ENCODE data around the gene ST6GALNAC2. TPM values are rescaled to one million over a fixed set of nuclear protein-coding genes. Genes with fewer than 3 reads are reported as not detected.

Gene ST6GALNAC2
- total RNA-seq, 1 donor from 2014 or later: 1.5 TPM

DNA sequence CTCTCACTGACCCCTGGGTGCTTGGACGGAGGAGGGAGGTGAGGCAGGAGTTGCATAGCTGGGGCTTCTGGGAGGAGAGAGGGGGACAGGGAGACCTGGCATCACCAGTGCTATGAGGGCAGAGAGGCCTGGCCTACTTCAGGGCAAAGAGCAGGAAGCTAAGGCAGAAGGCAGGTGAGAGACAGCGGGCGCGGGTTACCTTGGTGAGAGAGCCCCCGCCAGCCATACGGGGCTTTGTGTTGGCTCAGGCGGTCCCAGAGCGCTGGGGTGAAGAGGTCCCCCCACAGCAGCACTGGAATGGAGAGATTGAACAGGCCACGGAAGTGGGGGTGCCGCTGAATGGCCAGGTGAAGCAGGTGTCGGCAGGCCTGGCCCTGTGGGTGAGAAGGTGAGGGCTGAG, 11.5 kb downstream of the ST6GALNAC2 start:
- H3K27ac Mint-ChIP-seq (ENCODE audit: unreplicated experiment): no peak overlapping the region
- H3K9me3 Mint-ChIP-seq (ENCODE audit: low read depth): no peaks in the 10 kb centered on the region
- peaks cover 6% of the 10 kb centered on the region for H3K4me1 Mint-ChIP-seq (ENCODE audit: low read depth)
- no peak overlapping the region for H3K4me3 Mint-ChIP-seq (ENCODE audit: unreplicated experiment)
- no peaks in the 10 kb centered on the region for H3K27me3 Mint-ChIP-seq (ENCODE audit: low read depth)
- H3K36me3 Mint-ChIP-seq (ENCODE audit: low read depth): no peaks in the 10 kb centered on the region
- no peak for DNase-seq (ENCODE audit: low spot score)
- TF ChIP-seq, protein P1, sequence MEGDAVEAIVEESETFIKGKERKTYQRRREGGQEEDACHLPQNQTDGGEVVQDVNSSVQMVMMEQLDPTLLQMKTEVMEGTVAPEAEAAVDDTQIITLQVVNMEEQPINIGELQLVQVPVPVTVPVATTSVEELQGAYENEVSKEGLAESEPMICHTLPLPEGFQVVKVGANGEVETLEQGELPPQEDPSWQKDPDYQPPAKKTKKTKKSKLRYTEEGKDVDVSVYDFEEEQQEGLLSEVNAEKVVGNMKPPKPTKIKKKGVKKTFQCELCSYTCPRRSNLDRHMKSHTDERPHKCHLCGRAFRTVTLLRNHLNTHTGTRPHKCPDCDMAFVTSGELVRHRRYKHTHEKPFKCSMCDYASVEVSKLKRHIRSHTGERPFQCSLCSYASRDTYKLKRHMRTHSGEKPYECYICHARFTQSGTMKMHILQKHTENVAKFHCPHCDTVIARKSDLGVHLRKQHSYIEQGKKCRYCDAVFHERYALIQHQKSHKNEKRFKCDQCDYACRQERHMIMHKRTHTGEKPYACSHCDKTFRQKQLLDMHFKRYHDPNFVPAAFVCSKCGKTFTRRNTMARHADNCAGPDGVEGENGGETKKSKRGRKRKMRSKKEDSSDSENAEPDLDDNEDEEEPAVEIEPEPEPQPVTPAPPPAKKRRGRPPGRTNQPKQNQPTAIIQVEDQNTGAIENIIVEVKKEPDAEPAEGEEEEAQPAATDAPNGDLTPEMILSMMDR (IDR thresholded peaks at IDR 0.05): no peak

- H3K4me3 Mint-ChIP-seq (ENCODE audit: unreplicated experiment): no peak overlapping the region
- no peaks in the 10 kb centered on the region for H3K9me3 Mint-ChIP-seq (ENCODE audit: low read depth)
- no peaks in the 10 kb centered on the region for H3K36me3 Mint-ChIP-seq (ENCODE audit: low read depth)
- H3K27me3 Mint-ChIP-seq (ENCODE audit: low read depth): no peaks in the 10 kb centered on the region
- peaks cover 6% of the 10 kb centered on the region for H3K4me1 Mint-ChIP-seq (ENCODE audit: low read depth)
- no peak for DNase-seq (ENCODE audit: low spot score)
- TF ChIP-seq, protein P1 (IDR thresholded peaks at IDR 0.05): no peak
- H3K27ac Mint-ChIP-seq (ENCODE audit: unreplicated experiment): no peak overlapping the region
Measured at GRCh38 chr17:76573096-76573495, 12.6 kb downstream of the ST6GALNAC2 start.

- no peak overlapping the region for H3K27ac Mint-ChIP-seq (ENCODE audit: unreplicated experiment)
- no peaks in the 10 kb centered on the region for H3K27me3 Mint-ChIP-seq (ENCODE audit: low read depth)
- no peaks in the 10 kb centered on the region for H3K9me3 Mint-ChIP-seq (ENCODE audit: low read depth)
- no peak overlapping the region for H3K4me3 Mint-ChIP-seq (ENCODE audit: unreplicated experiment)
- no peaks in the 10 kb centered on the region for H3K36me3 Mint-ChIP-seq (ENCODE audit: low read depth)
- H3K4me1 Mint-ChIP-seq (ENCODE audit: low read depth): peaks cover 6% of the 10 kb centered on the region
- TF ChIP-seq, protein P1 (IDR thresholded peaks at IDR 0.05): no peak
- DNase-seq (ENCODE audit: low spot score): no peak
Measured at GRCh38 chr17:76572201-76572910, 13.3 kb downstream of the ST6GALNAC2 start.

GRCh38 chr17:76570877-76571471, 14.7 kb downstream of the ST6GALNAC2 start:
- no peak for DNase-seq (ENCODE audit: low spot score)
- no peaks in the 10 kb centered on the region for H3K36me3 Mint-ChIP-seq (ENCODE audit: low read depth)
- no peaks in the 10 kb centered on the region for H3K9me3 Mint-ChIP-seq (ENCODE audit: low read depth)
- H3K27ac Mint-ChIP-seq (ENCODE audit: unreplicated experiment): no peak overlapping the region
- TF ChIP-seq, protein P1 (IDR thresholded peaks at IDR 0.05): no peak
- H3K27me3 Mint-ChIP-seq (ENCODE audit: low read depth): no peaks in the 10 kb centered on the region
- no peak overlapping the region for H3K4me3 Mint-ChIP-seq (ENCODE audit: unreplicated experiment)
- H3K4me1 Mint-ChIP-seq (ENCODE audit: low read depth): peaks cover 6% of the 10 kb centered on the region

- TF ChIP-seq, protein P1 (IDR thresholded peaks at IDR 0.05): no peak
- no peak for DNase-seq (ENCODE audit: low spot score)
- Mint-ChIP-seq H3K4me3 (ENCODE audit: unreplicated experiment) (no peak overlapping the region), H3K27me3 (ENCODE audit: low read depth) (no peaks in the 10 kb centered on the region), H3K9me3 (ENCODE audit: low read depth) (no peaks in the 10 kb centered on the region), H3K27ac (ENCODE audit: unreplicated experiment) (no peak overlapping the region), H3K4me1 (ENCODE audit: low read depth) (peaks cover 6% of the 10 kb centered on the region), H3K36me3 (ENCODE audit: low read depth) (peaks cover under 1% of the 10 kb centered on the region)
Measured at GRCh38 chr17:76570457-76570856, 15.2 kb downstream of the ST6GALNAC2 start.

All from chondrocyte (in vitro differentiated cells).